ENCODE measurements around the gene C1orf50.

- TF ChIP-seq EZH2 (IDR thresholded peaks at IDR 0.05; ENCODE audit: borderline replicate concordance, insufficient read depth, low read depth, low read length, poor library complexity, severe bottlenecking) (no peak), CTCF (IDR thresholded peaks at IDR 0.05) (no peak)
Observed at GRCh38 chr1:42730988-42731387, 36.1 kb upstream of the C1orf50 start.

All from B cell (primary cell).